PC-3 (cell line): Measurements from ENCODE around the gene PAMR1. TPM values are rescaled to one million over a fixed set of nuclear protein-coding genes. Genes with fewer than 3 reads are reported as not detected.

Experiments
- ATAC-seq: fragments of 200-7000 bp; cut with Tn5 transposase; 2 replicates; pipeline ENCODE4 v1.9.1; 2020; ENCODE audit warnings: mild to moderate bottlenecking, moderate library complexity
- BruUV-seq: library from RNA; stranded (reverse); fragments of 400-500 nt; replicated peaks from 2 replicates; lab custom pipeline; 2021; lab: Mats Ljungman, UMichigan
- CTCF ChIA-PET: fragments of 300-600 bp; sonication (Branson Sonifier 250); formaldehyde crosslinking; loops from one replicate; lab custom pipeline; 2022; ENCODE audit warnings: antibody characterized with exemption; lab: Charles Lee
- POLR2A ChIA-PET: fragments of 300-600 bp; sonication (Branson Sonifier 250); formaldehyde crosslinking; loops from one replicate; lab custom pipeline; 2022; ENCODE audit warnings: antibody characterized with exemption; ENCODE audit not compliant: unreplicated experiment; lab: Charles Lee
- DNase-seq: peaks from one replicate; pipeline ENCODE4 v3.0.0-alpha.2; 2015
- H2AFZ ChIP-seq: fragments of 300-600 bp; sonication (generic); 2 replicates; pipeline ENCODE4 v1.6.0; 2016; ENCODE audit warnings: antibody characterized with exemption, low read length
- H3F3A ChIP-seq: fragments of 300-600 bp; sonication (generic); one replicate; pipeline ENCODE4 v1.6.0; 2017; ENCODE audit warnings: antibody characterized with exemption, low read length, control low read depth, mild to moderate bottlenecking; ENCODE audit not compliant: unreplicated experiment
- H3K27ac ChIP-seq: fragments of 300-600 bp; sonication (generic); 2 replicates; pipeline ENCODE4 v1.5.1; 2016; ENCODE audit warnings: mild to moderate bottlenecking, low read length
- H3K27me3 ChIP-seq: fragments of 300-600 bp; sonication (generic); 2 replicates; pipeline ENCODE4 v1.6.1; 2016; ENCODE audit warnings: low read length, mixed read lengths
- H3K36me3 ChIP-seq: fragments of 300-600 bp; sonication (generic); 2 replicates; pipeline ENCODE4 v1.6.1; 2016; ENCODE audit warnings: low read depth, mixed run types, low read length, mixed read lengths
- H3K4me1 ChIP-seq: fragments of 300-600 bp; sonication (generic); 2 replicates; pipeline ENCODE4 v1.5.1; 2016; ENCODE audit warnings: low read length; ENCODE audit not compliant: insufficient read depth
- H3K4me2 ChIP-seq: fragments of 300-600 bp; sonication (generic); 2 replicates; pipeline ENCODE4 v1.6.0; 2016; ENCODE audit warnings: low read length
- H3K4me3 ChIP-seq: fragments of 300-600 bp; sonication (generic); 2 replicates; pipeline ENCODE4 v1.5.1; 2016; ENCODE audit warnings: mild to moderate bottlenecking, low read length, mixed read lengths
- H3K79me2 ChIP-seq: fragments of 300-600 bp; sonication (generic); 2 replicates; pipeline ENCODE4 v1.6.1; 2017; ENCODE audit warnings: low read length, mixed read lengths
- H3K9ac ChIP-seq: fragments of 300-600 bp; sonication (generic); 2 replicates; pipeline ENCODE4 v1.6.0; 2016; ENCODE audit warnings: mild to moderate bottlenecking, low read length
- H3K9me2 ChIP-seq: fragments of 300-600 bp; sonication (generic); replicated peaks from 2 replicates; pipeline ENCODE4 v1.6.1; 2016; ENCODE audit warnings: mixed run types, low read length, mixed read lengths
- H3K9me3 ChIP-seq: fragments of 300-600 bp; sonication (generic); 2 replicates; pipeline ENCODE4 v1.6.1; 2016; ENCODE audit warnings: low read length, mixed read lengths
- H4K20me1 ChIP-seq: fragments of 300-600 bp; sonication (generic); 2 replicates; pipeline ENCODE4 v1.6.1; 2016; ENCODE audit warnings: low read length, mixed read lengths
- EZH2 ChIP-seq: fragments of 300-600 bp; sonication (generic); IDR thresholded peaks from one replicate; pipeline ENCODE4 v1.6.1; 2017; ENCODE audit warnings: antibody characterized with exemption, mild to moderate bottlenecking, low read length; ENCODE audit not compliant: unreplicated experiment
- EZH2phosphoT487 ChIP-seq: fragments of 300-600 bp; sonication (generic); IDR thresholded peaks from 2 replicates; pipeline ENCODE4 v1.6.1; 2018; ENCODE audit warnings: mild to moderate bottlenecking, antibody characterized with exemption, low read length, borderline replicate concordance
- intact Hi-C: fragments of 100-400 bp; cut with micrococcal nuclease; formaldehyde crosslinking; loops from 2 replicates; pipeline ENCODE4 v1.9.0; 2023
- total RNA-seq: library from RNA; depleted of rRNA; stranded (reverse); fragments of >200 nt; gene quantifications from 2 replicates; pipeline ENCODE4 v1.2.3, GENCODE V29; 2014
- TF ChIP-seq, protein P1 (sequence below): fragments of 300-600 bp; sonication (generic); conservative IDR thresholded peaks from 2 replicates; pipeline ENCODE4 v1.5.1; 2017; ENCODE audit warnings: antibody characterized with exemption, low read depth, mild to moderate bottlenecking, low read length

Gene PAMR1
- total RNA-seq, 1 experiment from 2014 or later: not detected

DNA sequence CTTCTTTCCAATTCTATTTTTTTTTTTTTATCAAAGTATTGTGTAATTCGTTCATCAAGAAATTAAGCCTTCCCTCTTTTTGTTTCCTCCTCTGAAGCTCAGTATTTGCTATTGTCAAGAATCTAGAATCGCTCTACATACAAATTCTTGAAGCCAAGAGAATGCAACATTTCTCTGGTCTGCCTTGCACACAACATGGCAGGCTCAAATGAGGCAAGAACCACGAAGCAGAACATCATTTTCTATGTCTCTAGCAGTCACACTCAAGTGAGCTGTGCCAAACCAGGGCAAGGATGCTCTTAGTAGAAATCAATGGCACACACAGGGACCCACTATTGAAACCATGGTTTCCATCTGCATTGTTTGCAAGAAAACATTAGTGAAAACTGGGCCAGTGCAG, 59.4 kb downstream of the PAMR1 start:
- H3K4me1 ChIP-seq: peaks cover 12% of the 10 kb centered on the region; the same call in 1 of the 2 replicates
- H3K9me3 ChIP-seq: no peaks in the 10 kb centered on the region
- H3K36me3 ChIP-seq: no peaks in the 10 kb centered on the region
- no peak overlapping the region for H3K4me2 ChIP-seq
- intact Hi-C loops: no loop called here
- BruUV-seq: no TSS peak
- H3K79me2 ChIP-seq: no peaks in the 10 kb centered on the region
- TF ChIP-seq, protein P1, sequence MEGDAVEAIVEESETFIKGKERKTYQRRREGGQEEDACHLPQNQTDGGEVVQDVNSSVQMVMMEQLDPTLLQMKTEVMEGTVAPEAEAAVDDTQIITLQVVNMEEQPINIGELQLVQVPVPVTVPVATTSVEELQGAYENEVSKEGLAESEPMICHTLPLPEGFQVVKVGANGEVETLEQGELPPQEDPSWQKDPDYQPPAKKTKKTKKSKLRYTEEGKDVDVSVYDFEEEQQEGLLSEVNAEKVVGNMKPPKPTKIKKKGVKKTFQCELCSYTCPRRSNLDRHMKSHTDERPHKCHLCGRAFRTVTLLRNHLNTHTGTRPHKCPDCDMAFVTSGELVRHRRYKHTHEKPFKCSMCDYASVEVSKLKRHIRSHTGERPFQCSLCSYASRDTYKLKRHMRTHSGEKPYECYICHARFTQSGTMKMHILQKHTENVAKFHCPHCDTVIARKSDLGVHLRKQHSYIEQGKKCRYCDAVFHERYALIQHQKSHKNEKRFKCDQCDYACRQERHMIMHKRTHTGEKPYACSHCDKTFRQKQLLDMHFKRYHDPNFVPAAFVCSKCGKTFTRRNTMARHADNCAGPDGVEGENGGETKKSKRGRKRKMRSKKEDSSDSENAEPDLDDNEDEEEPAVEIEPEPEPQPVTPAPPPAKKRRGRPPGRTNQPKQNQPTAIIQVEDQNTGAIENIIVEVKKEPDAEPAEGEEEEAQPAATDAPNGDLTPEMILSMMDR: no peak
- TF ChIP-seq EZH2phosphoT487 (no peak), EZH2 (no peak)
- no peaks in the 10 kb centered on the region for H3F3A ChIP-seq
- no peaks in the 10 kb centered on the region for H3K27me3 ChIP-seq
- ChIA-PET POLR2A (interaction anchor here (0.6 kb wide), 1 partner anchor 928 kb away, joined by 3 read pairs; no protein-coding TSS in a partner anchor), CTCF (interaction anchor here (0.6 kb wide), 1 partner anchor 468 kb away, joined by 4 read pairs; no protein-coding TSS in a partner anchor)
- no peak for ATAC-seq
- H3K4me3 ChIP-seq: no peak overlapping the region
- H3K9me2 ChIP-seq: no peaks in the 10 kb centered on the region
- DNase-seq: no peak
- H4K20me1 ChIP-seq: no peaks in the 10 kb centered on the region
- no peak overlapping the region for H3K27ac ChIP-seq
- H3K9ac ChIP-seq: no peak overlapping the region
- H2AFZ ChIP-seq: no peak overlapping the region

DNA sequence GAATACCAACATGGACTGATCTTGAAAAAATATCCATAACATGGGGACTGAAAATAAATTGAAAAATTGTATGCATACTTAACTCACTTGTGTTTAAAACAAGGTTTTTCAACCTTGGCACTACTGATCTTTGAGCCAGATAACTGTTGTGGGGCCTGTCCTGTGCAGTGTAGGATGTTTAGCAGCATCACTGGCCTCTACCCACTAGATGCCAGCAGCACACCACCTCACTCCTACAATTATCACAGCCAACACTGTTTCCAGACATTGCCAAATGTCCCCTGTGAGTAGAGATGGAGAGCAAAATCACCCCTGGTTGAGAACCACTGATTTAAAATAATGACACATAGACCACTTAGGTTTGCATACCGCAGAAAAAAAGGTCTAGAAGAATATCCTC, 61.1 kb downstream of the PAMR1 start:
- Histone ChIP-seq H3K4me2 (no peak overlapping the region), H3K9me3 (no peaks in the 10 kb centered on the region), H3K27ac (no peak overlapping the region), H4K20me1 (no peaks in the 10 kb centered on the region), H3K27me3 (no peaks in the 10 kb centered on the region), H3F3A (no peaks in the 10 kb centered on the region), H3K4me1 (peaks cover 12% of the 10 kb centered on the region; the same call in 1 of the 2 replicates), H3K79me2 (no peaks in the 10 kb centered on the region), H3K9ac (no peak overlapping the region), H3K36me3 (no peaks in the 10 kb centered on the region), H3K4me3 (no peak overlapping the region), H2AFZ (no peak overlapping the region), H3K9me2 (no peaks in the 10 kb centered on the region)
- intact Hi-C loops: loop anchor here (1.0 to 5.0 kb wide), 3 partner anchors 21 to 803 kb away; no protein-coding TSS in a partner anchor
- ATAC-seq (peak; percentile 95), DNase-seq (peak; percentile 54)
- TF ChIP-seq EZH2phosphoT487: no peak
- TF ChIP-seq, protein P1: peak; percentile 60
- no peak for TF ChIP-seq EZH2
- ChIA-PET POLR2A (no interaction called here), CTCF (no interaction called here)
- BruUV-seq: no TSS peak

DNA sequence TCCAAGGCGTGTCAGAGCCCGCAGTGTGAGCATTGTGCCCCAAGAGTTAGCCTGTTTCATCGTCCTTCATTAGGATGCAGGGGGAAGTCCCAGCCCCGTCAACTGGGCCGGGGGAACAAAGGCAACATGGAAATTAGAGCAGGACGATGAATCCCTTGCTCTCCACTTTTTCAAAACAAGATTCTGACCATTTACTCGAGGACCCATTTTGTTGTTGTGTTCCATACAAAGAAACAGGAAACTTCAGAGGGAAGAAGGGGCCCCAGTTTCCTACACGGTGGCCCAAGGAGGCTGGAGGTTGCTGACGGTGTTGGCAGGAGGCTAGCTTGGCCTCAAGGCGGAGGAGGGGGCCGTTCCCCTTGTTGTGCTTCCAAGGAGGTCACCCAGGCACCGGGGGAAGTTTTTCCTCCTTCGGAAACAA, 62.1 kb downstream of the PAMR1 start:
- CTCF ChIA-PET: no interaction called here
- POLR2A ChIA-PET: no interaction called here

More for the DNA sequence above, 62.1 kb downstream of the PAMR1 start:
- H2AFZ ChIP-seq: no peak overlapping the region
- no peaks in the 10 kb centered on the region for H4K20me1 ChIP-seq
- BruUV-seq: no TSS peak
- H3K4me2 ChIP-seq: no peak overlapping the region
- H3K79me2 ChIP-seq: no peaks in the 10 kb centered on the region
- H3K9ac ChIP-seq: no peak overlapping the region
- no peaks in the 10 kb centered on the region for H3K36me3 ChIP-seq
- no peaks in the 10 kb centered on the region for H3K9me2 ChIP-seq
- H3K4me1 ChIP-seq: peaks cover 12% of the 10 kb centered on the region; the same call in 1 of the 2 replicates
- intact Hi-C loops: loop anchor here (5.0 kb wide), 1 partner anchor 804 kb away; no protein-coding TSS in a partner anchor
- ATAC-seq (no peak), DNase-seq (no peak)
- H3K27me3 ChIP-seq: no peaks in the 10 kb centered on the region
- no peak overlapping the region for H3K4me3 ChIP-seq
- no peaks in the 10 kb centered on the region for H3K9me3 ChIP-seq
- H3F3A ChIP-seq: no peaks in the 10 kb centered on the region
- TF ChIP-seq, protein P1: no peak
- TF ChIP-seq EZH2phosphoT487: no peak
- TF ChIP-seq EZH2: no peak
- no peak overlapping the region for H3K27ac ChIP-seq
